ENCODE results near the gene ARHGDIG.
"Not testable (repeated sequence)": the region's sequence is repeated elsewhere in the genome, so short reads cannot be mapped to it uniquely, and the experiment has no call there.

The ARHGDIG gene

GRCh38 chr16:331181-331814, 50.9 kb downstream of the ARHGDIG start:
- H3K9ac ChIP-seq (ENCODE audit: low read depth, low read length); H3K4me1 ChIP-seq (ENCODE audit: insufficient read depth, low read length): not testable (repeated sequence)

More at GRCh38 chr16:331181-331814, 50.9 kb downstream of the ARHGDIG start:
- H3K36me3 ChIP-seq (ENCODE audit: insufficient read depth, low read length); H3K9me3 ChIP-seq (ENCODE audit: control insufficient read depth, insufficient read depth, low read length): not testable (repeated sequence)

All from ES-I3 (cell line).